ENCODE data around the gene SPATA6.
"Not testable (repeated sequence)": the region's sequence is repeated elsewhere in the genome, so short reads cannot be mapped to it uniquely, and the experiment has no call there.

SPATA6 gene

GRCh38 chr1:48285525-48285924 is 186.5 kb downstream of the SPATA6 start:
- no peak for DNase-seq (ENCODE audit: low spot score)
- Mint-ChIP-seq H3K4me1 (ENCODE audit: low read depth) (no peaks in the 10 kb centered on the region), H3K36me3 (ENCODE audit: low read depth) (no peaks in the 10 kb centered on the region), H3K27ac (no peak overlapping the region), H3K4me3 (no peak overlapping the region), H3K27me3 (ENCODE audit: low read depth) (no peaks in the 10 kb centered on the region), H3K9me3 (no peaks in the 10 kb centered on the region)

DNA sequence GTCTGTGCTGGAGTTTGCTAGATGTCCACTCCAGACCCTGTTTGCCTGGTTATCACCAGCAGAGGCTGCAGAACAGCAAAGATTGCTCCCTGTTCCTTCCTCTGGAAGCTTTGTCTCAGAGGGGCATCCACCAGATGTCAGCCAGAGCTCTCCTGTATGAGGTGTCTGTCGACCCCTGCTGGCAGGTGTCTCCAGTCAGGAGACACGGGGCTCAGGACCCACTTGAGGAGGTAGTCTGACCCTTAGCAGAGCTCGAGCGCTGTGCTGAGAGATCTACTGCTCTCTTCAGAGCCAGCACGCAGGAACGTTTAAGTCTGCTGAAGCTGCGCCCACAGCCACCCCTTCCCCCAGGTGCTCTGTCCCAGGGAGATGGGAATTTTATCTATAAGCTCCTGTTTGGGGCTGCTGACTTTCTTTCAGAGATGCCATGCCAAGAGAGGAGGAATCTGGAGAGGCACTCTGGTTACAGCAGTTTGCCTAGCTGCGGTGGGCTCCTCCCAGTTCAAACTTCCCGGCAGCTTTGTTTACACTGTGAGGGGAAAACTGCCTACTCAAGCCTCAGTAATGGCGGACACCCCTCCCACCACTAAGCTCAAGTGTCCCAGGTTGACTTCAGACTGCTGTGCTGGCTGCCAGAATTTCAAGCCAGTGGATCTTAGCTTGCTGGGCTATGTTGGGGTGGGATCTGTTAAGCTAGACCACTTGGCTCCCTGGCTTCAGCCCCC is 187.1 kb downstream of the SPATA6 start:
- H3K4me3 Mint-ChIP-seq; H3K4me1 Mint-ChIP-seq (ENCODE audit: low read depth); DNase-seq (ENCODE audit: low spot score); H3K9me3 Mint-ChIP-seq; H3K27ac Mint-ChIP-seq; H3K36me3 Mint-ChIP-seq (ENCODE audit: low read depth); H3K27me3 Mint-ChIP-seq (ENCODE audit: low read depth): not testable (repeated sequence)

DNA sequence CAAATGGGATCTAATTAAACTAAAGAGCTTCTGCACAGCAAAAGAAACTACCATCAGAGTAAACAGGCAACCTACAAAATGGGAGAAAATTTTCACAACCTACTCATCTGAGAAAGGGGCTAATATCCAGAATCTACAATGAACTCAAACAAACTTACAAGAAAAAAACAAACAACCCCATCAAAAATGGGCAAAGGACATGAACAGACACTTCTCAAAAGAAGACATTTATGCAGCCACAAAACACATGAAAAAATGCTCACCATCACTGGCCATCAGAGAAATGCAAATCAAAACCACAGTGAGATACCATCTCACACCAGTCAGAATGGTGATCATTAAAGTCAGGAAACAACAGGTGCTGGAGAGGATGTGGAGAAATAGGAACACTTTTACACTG is 189.7 kb downstream of the SPATA6 start:
- not testable (repeated sequence) for H3K27ac Mint-ChIP-seq; H3K9me3 Mint-ChIP-seq; DNase-seq (ENCODE audit: low spot score); H3K36me3 Mint-ChIP-seq (ENCODE audit: low read depth); H3K4me3 Mint-ChIP-seq; H3K27me3 Mint-ChIP-seq (ENCODE audit: low read depth); H3K4me1 Mint-ChIP-seq (ENCODE audit: low read depth)

- not testable (repeated sequence) for H3K4me3 Mint-ChIP-seq; H3K4me1 Mint-ChIP-seq (ENCODE audit: low read depth); H3K9me3 Mint-ChIP-seq; DNase-seq (ENCODE audit: low spot score); H3K27me3 Mint-ChIP-seq (ENCODE audit: low read depth); H3K27ac Mint-ChIP-seq; H3K36me3 Mint-ChIP-seq (ENCODE audit: low read depth)
Observed at GRCh38 chr1:48277437-48277836, 194.6 kb downstream of the SPATA6 start.

DNA sequence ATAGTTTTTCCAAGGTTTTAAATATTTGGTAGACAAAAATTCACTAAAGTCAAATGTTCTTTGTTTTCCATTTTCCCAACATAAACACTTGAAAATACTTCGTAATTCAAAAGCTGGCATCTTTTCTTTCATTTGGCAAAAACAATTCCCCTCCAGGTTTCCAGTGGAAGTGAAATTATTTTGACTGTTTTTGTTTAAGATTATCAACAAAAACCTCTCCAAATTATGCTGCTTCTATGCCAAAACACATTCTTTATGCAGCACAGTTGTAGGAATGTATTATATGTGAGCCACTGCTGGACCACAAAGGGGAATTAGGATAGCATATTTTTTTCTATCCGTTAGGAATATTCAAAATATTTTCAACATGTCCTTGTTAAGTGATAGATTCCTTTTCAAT is 205.4 kb downstream of the SPATA6 start:
- H3K4me3 Mint-ChIP-seq = no peak overlapping the region
- no peaks in the 10 kb centered on the region for H3K4me1 Mint-ChIP-seq (ENCODE audit: low read depth)
- no peak overlapping the region for H3K27ac Mint-ChIP-seq
- peaks cover 3% of the 10 kb centered on the region for H3K27me3 Mint-ChIP-seq (ENCODE audit: low read depth)
- no peaks in the 10 kb centered on the region for H3K36me3 Mint-ChIP-seq (ENCODE audit: low read depth)
- no peaks in the 10 kb centered on the region for H3K9me3 Mint-ChIP-seq
- no peak for DNase-seq (ENCODE audit: low spot score)

- peaks cover 4% of the 10 kb centered on the region for H3K27me3 Mint-ChIP-seq (ENCODE audit: low read depth)
- no peaks in the 10 kb centered on the region for H3K36me3 Mint-ChIP-seq (ENCODE audit: low read depth)
- H3K27ac Mint-ChIP-seq = no peak overlapping the region
- no peaks in the 10 kb centered on the region for H3K9me3 Mint-ChIP-seq
- no peak overlapping the region for H3K4me3 Mint-ChIP-seq
- H3K4me1 Mint-ChIP-seq (ENCODE audit: low read depth) = no peaks in the 10 kb centered on the region
- DNase-seq (ENCODE audit: low spot score) = no peak
Observed at GRCh38 chr1:48263041-48263440, 209.0 kb downstream of the SPATA6 start.

DNA sequence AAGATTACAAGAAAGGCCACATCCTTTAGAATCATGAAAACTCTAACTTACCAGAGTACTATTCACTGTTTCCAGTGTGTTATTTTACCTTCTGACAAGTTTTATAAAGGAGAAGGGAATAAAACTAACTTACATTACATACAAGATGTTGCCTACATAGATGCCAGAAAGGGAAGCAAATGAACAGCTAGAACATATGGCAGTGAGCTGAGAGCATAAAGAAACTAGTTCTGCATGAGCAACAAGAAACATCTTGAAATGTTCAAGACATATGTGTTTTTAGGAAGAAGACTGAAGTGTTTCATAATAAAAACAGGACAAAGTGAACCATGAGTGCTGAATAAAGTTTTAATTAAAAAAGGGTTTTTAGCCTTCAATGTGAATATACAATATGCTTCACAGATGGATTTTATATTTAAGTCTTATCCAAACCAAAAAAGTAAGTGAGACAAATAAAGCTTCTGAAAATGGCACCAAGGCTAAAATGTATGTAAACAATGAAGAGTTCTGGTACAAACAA is 210.1 kb downstream of the SPATA6 start:
- H3K9me3 Mint-ChIP-seq = no peaks in the 10 kb centered on the region
- H3K27me3 Mint-ChIP-seq (ENCODE audit: low read depth) = peaks cover 4% of the 10 kb centered on the region
- no peaks in the 10 kb centered on the region for H3K36me3 Mint-ChIP-seq (ENCODE audit: low read depth)
- H3K27ac Mint-ChIP-seq = no peak overlapping the region
- no peaks in the 10 kb centered on the region for H3K4me1 Mint-ChIP-seq (ENCODE audit: low read depth)
- DNase-seq (ENCODE audit: low spot score) = no peak
- no peak overlapping the region for H3K4me3 Mint-ChIP-seq

DNA sequence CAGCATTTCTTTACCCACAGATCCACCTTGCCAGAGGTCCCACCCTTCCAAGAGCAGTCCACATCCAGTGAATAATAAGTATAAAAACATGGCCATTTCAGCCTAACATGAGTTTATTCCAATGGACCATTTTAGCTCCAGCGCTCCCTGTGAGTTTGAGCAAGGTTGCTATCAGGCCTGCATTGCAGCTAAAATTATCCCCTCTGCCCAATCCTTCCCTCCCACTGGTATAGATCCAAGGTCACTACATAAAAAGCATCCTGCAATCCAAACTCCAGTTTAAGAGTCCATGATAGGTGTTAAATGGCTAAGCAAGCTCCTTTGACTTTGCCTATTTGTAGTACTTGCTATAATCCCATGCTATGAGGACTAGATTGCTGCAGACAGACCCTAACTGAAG is 213.9 kb downstream of the SPATA6 start:
- Mint-ChIP-seq H3K4me1 (ENCODE audit: low read depth) (no peaks in the 10 kb centered on the region), H3K9me3 (no peaks in the 10 kb centered on the region), H3K36me3 (ENCODE audit: low read depth) (no peaks in the 10 kb centered on the region), H3K27me3 (ENCODE audit: low read depth) (peaks cover 4% of the 10 kb centered on the region), H3K27ac (no peak overlapping the region), H3K4me3 (no peak overlapping the region)
- DNase-seq (ENCODE audit: low spot score) = no peak

DNA sequence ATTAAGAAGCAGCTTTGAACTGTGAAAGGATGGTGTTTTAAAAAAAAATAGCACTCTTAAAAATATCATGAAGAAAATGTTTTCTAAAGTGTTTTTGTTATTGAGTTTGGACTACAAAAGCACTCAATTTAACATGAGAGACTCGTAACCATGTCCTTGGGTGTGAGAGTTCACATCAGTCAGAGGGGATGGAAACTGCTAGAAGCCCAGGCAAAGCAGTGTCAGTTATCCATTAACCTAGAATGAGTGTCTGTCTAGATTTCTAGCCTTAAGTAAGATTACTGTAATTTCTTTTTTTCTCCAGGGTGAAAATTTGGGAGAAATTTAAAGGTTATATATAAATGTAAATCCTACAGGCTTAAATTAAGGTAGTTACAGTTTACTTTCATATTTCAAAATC is 217.8 kb downstream of the SPATA6 start:
- Mint-ChIP-seq H3K27me3 (ENCODE audit: low read depth) (peaks cover under 1% of the 10 kb centered on the region), H3K4me1 (ENCODE audit: low read depth) (peaks cover 3% of the 10 kb centered on the region), H3K36me3 (ENCODE audit: low read depth) (no peaks in the 10 kb centered on the region), H3K4me3 (no peak overlapping the region), H3K27ac (no peak overlapping the region), H3K9me3 (no peaks in the 10 kb centered on the region)
- DNase-seq (ENCODE audit: low spot score) = no peak

DNA sequence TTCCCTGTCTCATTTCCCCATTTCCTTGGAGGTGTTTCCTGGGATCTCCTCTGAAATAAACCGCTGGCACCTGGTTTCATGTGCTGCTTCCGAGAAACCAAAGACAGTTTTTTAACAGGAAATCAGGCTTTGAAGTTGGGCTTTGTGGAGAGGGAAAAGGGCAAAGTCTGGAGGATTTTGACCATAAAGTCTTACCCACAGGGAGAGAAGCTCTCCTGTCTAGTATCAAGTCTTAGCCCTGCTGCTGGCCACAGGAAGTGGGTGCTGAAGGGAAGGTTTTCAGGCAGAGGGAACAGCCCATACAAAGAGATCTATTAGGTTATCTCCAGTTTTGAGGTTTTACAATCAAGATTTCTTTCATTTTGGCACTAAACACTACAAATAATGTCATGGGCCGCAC is 220.2 kb downstream of the SPATA6 start:
- Mint-ChIP-seq H3K36me3 (ENCODE audit: low read depth) (no peaks in the 10 kb centered on the region), H3K4me3 (no peak overlapping the region), H3K4me1 (ENCODE audit: low read depth) (peaks cover 3% of the 10 kb centered on the region), H3K27me3 (ENCODE audit: low read depth) (peaks cover 3% of the 10 kb centered on the region), H3K9me3 (no peaks in the 10 kb centered on the region), H3K27ac (no peak overlapping the region)
- DNase-seq (ENCODE audit: low spot score) = no peak

GRCh38 chr1:48251323-48251722 is 220.7 kb downstream of the SPATA6 start:
- no peaks in the 10 kb centered on the region for H3K9me3 Mint-ChIP-seq

DNA sequence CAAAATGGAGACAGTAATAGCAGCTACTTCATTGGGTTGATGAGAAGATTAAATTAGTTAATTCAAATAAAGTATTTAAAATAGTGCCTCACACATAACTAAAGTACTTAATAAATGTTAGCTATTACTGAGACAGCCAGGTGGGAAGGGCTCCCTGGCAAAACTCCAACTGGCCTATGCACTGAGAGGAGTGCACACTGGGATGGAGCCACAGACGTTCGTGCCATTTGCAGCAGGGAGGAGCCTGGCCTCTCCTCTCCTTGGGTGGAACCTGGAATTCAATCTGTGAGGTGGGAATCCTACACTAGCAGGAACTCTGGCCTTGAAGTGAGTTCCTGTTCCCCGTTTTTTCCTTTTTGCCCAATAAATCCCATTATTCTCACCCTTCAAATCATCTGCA is 221.4 kb downstream of the SPATA6 start:
- DNase-seq (ENCODE audit: low spot score) = no peak
- Mint-ChIP-seq H3K4me3 (no peak overlapping the region), H3K27me3 (ENCODE audit: low read depth) (peaks cover 3% of the 10 kb centered on the region), H3K9me3 (no peaks in the 10 kb centered on the region), H3K36me3 (ENCODE audit: low read depth) (no peaks in the 10 kb centered on the region), H3K27ac (no peak overlapping the region), H3K4me1 (ENCODE audit: low read depth) (peaks cover 3% of the 10 kb centered on the region)

More at GRCh38 chr1:48251323-48251722, 220.7 kb downstream of the SPATA6 start:
- Mint-ChIP-seq H3K27me3 (ENCODE audit: low read depth) (peaks cover 3% of the 10 kb centered on the region), H3K27ac (no peak overlapping the region), H3K4me1 (ENCODE audit: low read depth) (peaks cover 3% of the 10 kb centered on the region), H3K36me3 (ENCODE audit: low read depth) (no peaks in the 10 kb centered on the region), H3K4me3 (no peak overlapping the region)
- DNase-seq (ENCODE audit: low spot score) = no peak

GRCh38 chr1:48249868-48250267 is 222.1 kb downstream of the SPATA6 start:
- no peak overlapping the region for H3K4me3 Mint-ChIP-seq
- H3K27ac Mint-ChIP-seq = no peak overlapping the region
- no peaks in the 10 kb centered on the region for H3K9me3 Mint-ChIP-seq
- peaks cover 3% of the 10 kb centered on the region for H3K4me1 Mint-ChIP-seq (ENCODE audit: low read depth)
- DNase-seq (ENCODE audit: low spot score) = no peak
- H3K36me3 Mint-ChIP-seq (ENCODE audit: low read depth) = no peaks in the 10 kb centered on the region
- peaks cover 6% of the 10 kb centered on the region for H3K27me3 Mint-ChIP-seq (ENCODE audit: low read depth)

DNA sequence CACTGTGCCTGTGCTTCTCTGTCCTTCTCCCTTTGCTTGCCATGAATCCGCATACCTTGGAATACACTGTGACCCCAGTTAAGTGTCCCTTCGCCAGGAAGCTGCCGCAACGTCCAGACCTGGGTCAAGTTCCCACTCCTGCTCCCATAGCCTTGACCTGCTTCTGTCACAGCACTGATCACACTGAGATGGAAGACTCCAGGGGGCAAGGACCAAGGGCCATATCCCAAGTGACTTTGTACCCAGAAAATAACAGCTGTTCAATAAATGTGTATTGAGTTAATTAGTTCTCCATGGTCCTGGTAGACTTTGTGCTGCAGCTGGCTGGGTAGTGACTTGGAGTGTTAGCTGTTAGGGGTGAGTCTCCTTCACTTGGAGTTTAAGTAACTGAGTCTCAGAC is 223.6 kb downstream of the SPATA6 start:
- Mint-ChIP-seq H3K27me3 (ENCODE audit: low read depth) (peaks cover 6% of the 10 kb centered on the region), H3K27ac (no peak overlapping the region), H3K4me1 (ENCODE audit: low read depth) (peaks cover 3% of the 10 kb centered on the region), H3K36me3 (ENCODE audit: low read depth) (no peaks in the 10 kb centered on the region), H3K9me3 (no peaks in the 10 kb centered on the region), H3K4me3 (no peak overlapping the region)
- no peak for DNase-seq (ENCODE audit: low spot score)

DNA sequence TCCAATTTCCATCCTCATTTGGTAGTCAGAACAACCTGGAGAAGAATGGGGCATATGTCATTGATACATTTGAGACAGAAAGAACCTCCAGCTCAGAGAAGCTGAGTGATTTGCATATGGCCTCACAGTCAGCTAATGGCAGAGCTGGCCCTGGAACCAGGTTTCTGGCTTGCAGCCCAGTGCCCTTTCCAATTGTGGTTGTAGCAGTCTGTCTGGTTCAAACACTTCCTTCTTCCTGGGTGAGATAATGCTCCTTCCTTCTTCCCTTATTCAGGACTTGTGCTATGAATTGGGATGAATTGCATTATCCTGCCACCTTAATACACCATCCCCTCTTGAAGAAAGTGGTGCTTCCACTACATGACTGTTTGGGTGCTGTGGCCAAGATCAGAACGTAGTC is 225.3 kb downstream of the SPATA6 start:
- H3K4me3 Mint-ChIP-seq = no peak overlapping the region
- DNase-seq (ENCODE audit: low spot score) = no peak
- peaks cover under 1% of the 10 kb centered on the region for H3K4me1 Mint-ChIP-seq (ENCODE audit: low read depth)
- H3K36me3 Mint-ChIP-seq (ENCODE audit: low read depth) = no peaks in the 10 kb centered on the region
- H3K27ac Mint-ChIP-seq = no peak overlapping the region
- peaks cover 6% of the 10 kb centered on the region for H3K27me3 Mint-ChIP-seq (ENCODE audit: low read depth)
- no peaks in the 10 kb centered on the region for H3K9me3 Mint-ChIP-seq
